HepG2 (cell line): ENCODE results near the gene FGFR2. TPM values are rescaled to one million over a fixed set of nuclear protein-coding genes. Genes with fewer than 3 reads are reported as not detected.
A peak's percentile ranks its signal among the peaks of the same experiment; 100 is the strongest.

Experiments
- ATAC-seq: fragments of 200-7000 bp; cut with Tn5 transposase; 3 replicates; pipeline ENCODE4 v1.9.1; 2020; ENCODE audit warnings: mild to moderate bottlenecking, moderate library complexity
- BruUV-seq: library from RNA; stranded (reverse); fragments of 400-500 nt; replicated peaks from 2 replicates; lab custom pipeline; 2021; lab: Mats Ljungman, UMichigan
- CTCF ChIA-PET: fragments of 300-600 bp; formaldehyde crosslinking; extraction: SDS; loops from one replicate; lab custom pipeline; 2021; ENCODE audit warnings: low total read pairs, inconsistent platforms, low intra/inter-chr PET ratio; lab: Yijun Ruan, JAX
- POLR2A ChIA-PET: fragments of 350-600 bp; sonication (Branson Sonifier 250); formaldehyde crosslinking; loops from one replicate; lab custom pipeline; 2020; ENCODE audit warnings: antibody characterized with exemption, inconsistent platforms; lab: Yijun Ruan, JAX
- DNase-seq: peaks from one replicate; pipeline ENCODE4 v3.0.0-alpha.2; 2015; ENCODE audit warnings: low spot score
- FAIRE-seq: peaks from 3 replicates; lab custom pipeline; 2011; peaks lifted over from hg19 to GRCh38; lab: Jason Lieb, UNC
- H2AFZ ChIP-seq: one replicate; pipeline ENCODE4 v1.6.1; 2011; ENCODE audit warnings: low read length, inconsistent platforms
- H3K27ac ChIP-seq: fragments of 300-600 bp; 3 replicates; pipeline ENCODE4 v1.8.0; 2011; ENCODE audit warnings: mixed run types, mild to moderate bottlenecking, mixed read lengths, low read length, inconsistent platforms; ENCODE audit not compliant: insufficient read depth; ENCODE audit errors: extremely low read length
- H3K27me3 ChIP-seq, 2 experiments: fragments of 200-600 bp in 1 of 2; 2 replicates in 1 of 2; 3 replicates in 1 of 2; pipeline versions ENCODE4 v1.6.0 to v1.8.0; 2011; ENCODE audit warnings: low read length in 2 of 2, mild to moderate bottlenecking in 2 of 2, moderate library complexity in 2 of 2, inconsistent platforms in 1 of 2; ENCODE audit not compliant: insufficient read depth in 2 of 2, control insufficient read depth in 1 of 2
- H3K36me3 ChIP-seq, 2 experiments: fragments of 200-600 bp in 1 of 2; replicated peaks in 1 of 2; 2 replicates in 1 of 2; 3 replicates in 1 of 2; pipeline versions ENCODE4 v1.5.1 to v1.8.0; 2011; ENCODE audit warnings: low read length in 2 of 2, inconsistent platforms in 1 of 2; ENCODE audit not compliant: insufficient read depth in 2 of 2, control insufficient read depth in 1 of 2
- H3K4me1 ChIP-seq: 2 replicates; pipeline ENCODE4 v1.5.1; 2012; ENCODE audit warnings: low read length, inconsistent platforms; ENCODE audit not compliant: insufficient read depth
- H3K4me2 ChIP-seq: 2 replicates; pipeline ENCODE4 v1.6.0; 2011; ENCODE audit warnings: low read depth, low read length, inconsistent platforms
- H3K4me3 ChIP-seq, 3 experiments: fragments of 200-600 bp in 1 of 3; sonication (generic), shearing (Covaris generic) in 1 of 3; replicated peaks in 1 of 3; 2 replicates each; pipeline ENCODE4 v1.5.1; 2011 to 2016; ENCODE audit warnings: low read length in 3 of 3, inconsistent platforms in 2 of 3, low read depth in 2 of 3, mild to moderate bottlenecking in 2 of 3, control low read depth in 1 of 3, mixed read lengths in 1 of 3; ENCODE audit not compliant: insufficient read depth in 1 of 3
- H3K79me2 ChIP-seq: one replicate; pipeline ENCODE4 v1.6.1; 2011; ENCODE audit warnings: low read length, inconsistent platforms; ENCODE audit not compliant: insufficient read depth
- H3K9ac ChIP-seq: 2 replicates; pipeline ENCODE4 v1.6.0; 2011; ENCODE audit warnings: mild to moderate bottlenecking, low read depth, low read length, inconsistent platforms; ENCODE audit not compliant: insufficient read depth
- H3K9me3 ChIP-seq: 2 replicates; pipeline ENCODE4 v1.5.1; 2012; ENCODE audit warnings: mild to moderate bottlenecking, low read length
- H4K20me1 ChIP-seq: 2 replicates; pipeline ENCODE4 v1.6.0; 2011; ENCODE audit warnings: inconsistent platforms, mild to moderate bottlenecking, low read length, moderate library complexity; ENCODE audit not compliant: insufficient read depth
- MAF1 ChIP-seq: sonication (generic); formaldehyde crosslinking; IDR thresholded peaks from 2 replicates; pipeline ENCODE4 v1.5.0; 2020; ENCODE audit warnings: missing genetic modification reagents, borderline replicate concordance
- MAFK ChIP-seq, 2 experiments: IDR thresholded peaks in 1 of 2; conservative IDR thresholded peaks in 1 of 2; 2 replicates each; pipeline ENCODE4 v1.6.1; 2011; ENCODE audit warnings: improper control_type of control experiment in 2 of 2, low read length in 2 of 2
- RFX5 ChIP-seq: IDR thresholded peaks from 2 replicates; pipeline ENCODE4 v1.6.1; 2011; ENCODE audit warnings: low read depth, low read length, improper control_type of control experiment
- RXRB ChIP-seq: IDR thresholded peaks from 2 replicates; pipeline ENCODE4 v1.6.1; 2016; ENCODE audit warnings: borderline replicate concordance, missing genetic modification reagents, missing compliant biosample characterization
- ZBTB21 ChIP-seq: sonication (generic); formaldehyde crosslinking; IDR thresholded peaks from 2 replicates; pipeline ENCODE4 v1.4.0; 2020; ENCODE audit warnings: missing genetic modification reagents
- ZBTB25 ChIP-seq: IDR thresholded peaks from 2 replicates; pipeline ENCODE4 v1.6.1; 2018; ENCODE audit warnings: missing genetic modification reagents
- ZNF672 ChIP-seq: sonication (generic); formaldehyde crosslinking; IDR thresholded peaks from 2 replicates; pipeline ENCODE4 v1.8.1; 2022; ENCODE audit warnings: missing genetic modification reagents
- WGBS: methylation state at CpG from one replicate; pipeline ENCODE4 v1.1.6; 2017; ENCODE audit warnings: low lambda C conversion rate; 5-methylcytosine and 5-hydroxymethylcytosine counted together
- in situ Hi-C: cut with HindIII; loops from 2 replicates; pipeline ENCODE4 v1.10.0; 2017; ENCODE audit warnings: low pct_unique_long_range_greater_than_20kb; ENCODE audit not compliant: extremely low pct_ligation_motif_present
- intact Hi-C: fragments of 100-400 bp; cut with micrococcal nuclease; formaldehyde crosslinking; loops from one replicate; pipeline ENCODE4 v1.10.0; 2022; ENCODE audit not compliant: unreplicated experiment
- polyA plus RNA-seq, 8 experiments: library from polyadenylated mRNA; depleted of rRNA in 3 of 8; stranded (reverse) in 7 of 8; unstranded in 1 of 8; fragments of >200 nt; fragmentation: Illumina TruSeq in 4 of 8; extraction: Trizol in 4 of 8; gene quantifications; 2 replicates each; pipeline versions ENCODE4 v1.2.1 to v1.2.3, GENCODE V29; 2011 to 2016; ENCODE audit warnings: low read depth in 4 of 8, missing spikeins in 1 of 8, mixed read lengths in 1 of 8; ENCODE audit not compliant: insufficient read depth in 1 of 8
- total RNA-seq, 5 experiments: library from RNA; depleted of rRNA; stranded (reverse); fragments of >200 nt; fragmentation: Illumina TruSeq; extraction: Trizol; gene quantifications; 2 replicates each; pipeline ENCODE4 v1.2.3, GENCODE V29; 2016; ENCODE audit warnings: low read depth in 1 of 5

Gene FGFR2
- total and polyA plus RNA-seq, 2 of the 13 experiments (the other 11 are each of a cell fraction or from before 2014, with no cell fraction given), result 1.6 to 2.6 TPM

- Histone ChIP-seq H3K36me3 (no peaks in the 10 kb centered on the region), H3K27me3 (peaks cover 5 to 24% of the 10 kb centered on the region in 2 experiments; a peak in 4 of 5 replicates), H4K20me1 (no peaks in the 10 kb centered on the region), H3K27ac (no peak overlapping the region), H2AFZ (no peak overlapping the region), H3K4me1 (peaks cover 27% of the 10 kb centered on the region), H3K9ac (no peak overlapping the region), H3K4me2 (no peak overlapping the region), H3K79me2 (no peaks in the 10 kb centered on the region), H3K9me3 (no peaks in the 10 kb centered on the region), H3K4me3 (no peak overlapping the region)
- BruUV-seq, result no TSS peak
- intact Hi-C loops, result no loop called here
- ChIA-PET CTCF (no interaction called here), POLR2A (no interaction called here)
- FAIRE-seq (no peak), ATAC-seq (no peak), DNase-seq (no peak)
- TF ChIP-seq MAFK (conservative IDR thresholded peaks at IDR 0.05 in 1 of 2, IDR thresholded peaks at IDR 0.05 in 1 of 2; ENCODE audit: low read length in 2 of 2) (peak in 1 of 2 experiments; percentile 32; a peak in 1 of 4 replicates), ZBTB25 (CRISPR knock-in tag) (no peak)
- in situ Hi-C loops, result no loop called here
- 82% methylated on average over 20 of the region's 20 CpGs for WGBS
These were observed 4.8 kb downstream of the FGFR2 start for GRCh38 chr10:121593281-121594075.

- ChIA-PET POLR2A (no interaction called here), CTCF (no interaction called here)
- Histone ChIP-seq H2AFZ (no peak overlapping the region), H3K27ac (no peak overlapping the region), H3K4me3 (no peak overlapping the region), H4K20me1 (no peaks in the 10 kb centered on the region), H3K9ac (no peak overlapping the region), H3K9me3 (no peaks in the 10 kb centered on the region), H3K36me3 (no peaks in the 10 kb centered on the region), H3K4me2 (no peak overlapping the region), H3K4me1 (peaks cover 21% of the 10 kb centered on the region), H3K79me2 (no peaks in the 10 kb centered on the region), H3K27me3 (peaks cover under 1 to 16% of the 10 kb centered on the region in 2 experiments; a peak in 4 of 5 replicates)
- intact Hi-C loops, result no loop called here
- FAIRE-seq (no peak), DNase-seq (no peak), ATAC-seq (no peak)
- no TSS peak for BruUV-seq
- TF ChIP-seq ZBTB21 (CRISPR knock-in tag) (no peak), MAF1 (CRISPR knock-in tag) (no peak), ZNF672 (CRISPR knock-in tag) (no peak), RXRB (no peak), RFX5 (no peak)
- in situ Hi-C loops, result no loop called here
- 83% methylated on average over 17 of the region's 18 CpGs for WGBS
These were observed 5.9 kb downstream of the FGFR2 start for GRCh38 chr10:121592155-121592890.
